ENCODE results near the gene TNIK. TPM values are rescaled to one million over a fixed set of nuclear protein-coding genes. Genes with fewer than 3 reads are reported as not detected.

Gene TNIK
- total and polyA plus RNA-seq, 4 donors, result 3.7 to 9.8 (median 5.2) TPM

DNA sequence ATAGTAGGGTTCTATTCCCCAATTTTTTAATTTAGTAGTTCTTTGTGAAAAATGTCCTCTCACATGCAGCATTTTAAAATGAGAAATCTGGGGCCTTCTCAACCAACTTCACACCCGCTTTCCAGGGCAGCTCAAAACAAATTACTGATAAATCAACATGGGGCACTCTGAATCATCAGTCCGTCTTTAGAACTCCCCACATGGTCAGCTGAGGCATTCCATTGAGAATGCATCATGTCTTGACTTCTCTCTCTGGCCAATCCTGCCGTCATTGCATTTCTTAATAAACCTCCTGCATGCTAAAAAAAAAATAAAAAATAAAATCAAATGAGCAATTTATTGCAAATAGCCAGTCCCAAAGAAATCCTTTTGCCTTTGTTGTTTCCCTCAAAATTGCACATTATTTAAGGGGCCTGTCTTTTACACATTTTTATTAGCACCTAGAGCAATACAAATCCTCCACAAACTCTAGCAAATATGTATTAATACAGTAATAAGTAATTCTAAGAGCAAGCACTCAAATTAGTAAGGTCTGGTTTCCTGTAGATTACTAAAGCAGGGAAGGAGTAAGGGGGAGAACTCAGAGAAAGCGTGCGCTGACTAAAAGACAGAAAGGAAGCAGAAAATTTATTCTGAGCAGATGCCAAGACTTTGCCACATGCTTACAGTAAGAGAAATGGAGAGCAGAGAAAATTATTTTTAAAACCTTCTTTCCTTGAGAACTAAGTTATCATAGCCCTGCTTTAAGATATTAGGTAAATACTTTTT lies 175.7 kb downstream of the TNIK start:
- no peak overlapping the region for H3K9ac ChIP-seq (ENCODE audit: low read depth in 1 of 2, low read length in 2 of 2)
- peaks cover 3 to 13% (median 7%) of the 10 kb centered on the region in 4 donors for H3K4me1 ChIP-seq (ENCODE audit: control insufficient read depth in 4 of 4, insufficient read depth in 4 of 4, low read length in 3 of 4)
- no peak overlapping the region for H3K27ac ChIP-seq (ENCODE audit: low read depth in 1 of 2, low read length in 2 of 2)
- TF ChIP-seq SP1 (IDR thresholded peaks at IDR 0.05), result no peak
- TF ChIP-seq TAF1 (conservative IDR thresholded peaks at IDR 0.05), result no peak
- no peak for TF ChIP-seq JUND (IDR thresholded peaks at IDR 0.05)
- no peak for TF ChIP-seq YY1 (IDR thresholded peaks at IDR 0.05)
- no peak for TF ChIP-seq RAD21 (IDR thresholded peaks at IDR 0.05)
- TF ChIP-seq, protein P1, sequence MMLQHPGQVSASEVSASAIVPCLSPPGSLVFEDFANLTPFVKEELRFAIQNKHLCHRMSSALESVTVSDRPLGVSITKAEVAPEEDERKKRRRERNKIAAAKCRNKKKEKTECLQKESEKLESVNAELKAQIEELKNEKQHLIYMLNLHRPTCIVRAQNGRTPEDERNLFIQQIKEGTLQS (IDR thresholded peaks at IDR 0.05), result no peak
- no peak for TF ChIP-seq NR2F2 (IDR thresholded peaks at IDR 0.05)
- TF ChIP-seq FOXA1 (IDR thresholded peaks at IDR 0.05), result no peak
- TF ChIP-seq, protein P2, sequence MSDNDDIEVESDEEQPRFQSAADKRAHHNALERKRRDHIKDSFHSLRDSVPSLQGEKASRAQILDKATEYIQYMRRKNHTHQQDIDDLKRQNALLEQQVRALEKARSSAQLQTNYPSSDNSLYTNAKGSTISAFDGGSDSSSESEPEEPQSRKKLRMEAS (IDR thresholded peaks at IDR 0.05), result no peak
- WGBS, result 76% methylated on average over 5 of the region's 5 CpGs
- H3K27me3 ChIP-seq (ENCODE audit: control insufficient read depth in 4 of 4, insufficient read depth in 4 of 4, low read length in 3 of 4), result no peaks in the 10 kb centered on the region
- H3K36me3 ChIP-seq (ENCODE audit: control insufficient read depth in 4 of 4, insufficient read depth in 3 of 4, low read depth in 1 of 4, low read length in 3 of 4), result no peaks in the 10 kb centered on the region
- H3K9me3 ChIP-seq (ENCODE audit: control insufficient read depth in 4 of 4, low read length in 3 of 4), result no peaks in the 10 kb centered on the region
- no peak for DNase-seq (ENCODE audit: low spot score)
- no peak overlapping the region for H3K4me3 ChIP-seq (ENCODE audit: low read depth in 1 of 3, low read length in 3 of 3)

DNA sequence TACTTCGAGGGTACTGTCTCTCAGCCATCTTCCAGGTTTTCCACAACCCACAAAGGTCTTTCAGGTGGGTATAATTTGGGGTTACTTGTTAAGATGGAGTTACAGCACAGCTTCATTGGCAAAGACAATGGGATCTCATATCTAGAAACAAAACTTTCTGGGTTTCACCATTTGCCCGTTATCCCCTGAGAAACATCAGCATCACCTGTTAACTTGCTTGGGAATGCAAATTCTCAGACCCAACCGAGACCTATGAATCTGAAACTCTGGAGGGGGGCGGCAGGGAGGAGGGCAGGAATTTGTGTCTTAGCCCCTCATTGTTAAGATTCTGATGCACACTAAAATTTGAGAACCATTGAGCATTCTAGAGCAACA lies 176.4 kb downstream of the TNIK start:
- no peak for DNase-seq (ENCODE audit: low spot score)
- no peak overlapping the region for H3K27ac ChIP-seq (ENCODE audit: low read depth in 1 of 2, low read length in 2 of 2)
- peaks cover 4 to 16% (median 9%) of the 10 kb centered on the region in 4 donors for H3K4me1 ChIP-seq (ENCODE audit: control insufficient read depth in 4 of 4, insufficient read depth in 4 of 4, low read length in 3 of 4)
- no peak for TF ChIP-seq FOXA2 (IDR thresholded peaks at IDR 0.05)
- no peak for TF ChIP-seq RAD21 (IDR thresholded peaks at IDR 0.05)
- TF ChIP-seq, protein P3, sequence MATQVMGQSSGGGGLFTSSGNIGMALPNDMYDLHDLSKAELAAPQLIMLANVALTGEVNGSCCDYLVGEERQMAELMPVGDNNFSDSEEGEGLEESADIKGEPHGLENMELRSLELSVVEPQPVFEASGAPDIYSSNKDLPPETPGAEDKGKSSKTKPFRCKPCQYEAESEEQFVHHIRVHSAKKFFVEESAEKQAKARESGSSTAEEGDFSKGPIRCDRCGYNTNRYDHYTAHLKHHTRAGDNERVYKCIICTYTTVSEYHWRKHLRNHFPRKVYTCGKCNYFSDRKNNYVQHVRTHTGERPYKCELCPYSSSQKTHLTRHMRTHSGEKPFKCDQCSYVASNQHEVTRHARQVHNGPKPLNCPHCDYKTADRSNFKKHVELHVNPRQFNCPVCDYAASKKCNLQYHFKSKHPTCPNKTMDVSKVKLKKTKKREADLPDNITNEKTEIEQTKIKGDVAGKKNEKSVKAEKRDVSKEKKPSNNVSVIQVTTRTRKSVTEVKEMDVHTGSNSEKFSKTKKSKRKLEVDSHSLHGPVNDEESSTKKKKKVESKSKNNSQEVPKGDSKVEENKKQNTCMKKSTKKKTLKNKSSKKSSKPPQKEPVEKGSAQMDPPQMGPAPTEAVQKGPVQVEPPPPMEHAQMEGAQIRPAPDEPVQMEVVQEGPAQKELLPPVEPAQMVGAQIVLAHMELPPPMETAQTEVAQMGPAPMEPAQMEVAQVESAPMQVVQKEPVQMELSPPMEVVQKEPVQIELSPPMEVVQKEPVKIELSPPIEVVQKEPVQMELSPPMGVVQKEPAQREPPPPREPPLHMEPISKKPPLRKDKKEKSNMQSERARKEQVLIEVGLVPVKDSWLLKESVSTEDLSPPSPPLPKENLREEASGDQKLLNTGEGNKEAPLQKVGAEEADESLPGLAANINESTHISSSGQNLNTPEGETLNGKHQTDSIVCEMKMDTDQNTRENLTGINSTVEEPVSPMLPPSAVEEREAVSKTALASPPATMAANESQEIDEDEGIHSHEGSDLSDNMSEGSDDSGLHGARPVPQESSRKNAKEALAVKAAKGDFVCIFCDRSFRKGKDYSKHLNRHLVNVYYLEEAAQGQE (IDR thresholded peaks at IDR 0.05), result no peak
- TF ChIP-seq JUND (IDR thresholded peaks at IDR 0.05), result no peak
- TF ChIP-seq HNF4A (conservative IDR thresholded peaks at IDR 0.05), result no peak
- no peak for TF ChIP-seq YY1 (IDR thresholded peaks at IDR 0.05)
- TF ChIP-seq EGR1 (IDR thresholded peaks at IDR 0.05; ENCODE audit: low read depth in 2 of 2), result no peak
- TF ChIP-seq, protein P4, sequence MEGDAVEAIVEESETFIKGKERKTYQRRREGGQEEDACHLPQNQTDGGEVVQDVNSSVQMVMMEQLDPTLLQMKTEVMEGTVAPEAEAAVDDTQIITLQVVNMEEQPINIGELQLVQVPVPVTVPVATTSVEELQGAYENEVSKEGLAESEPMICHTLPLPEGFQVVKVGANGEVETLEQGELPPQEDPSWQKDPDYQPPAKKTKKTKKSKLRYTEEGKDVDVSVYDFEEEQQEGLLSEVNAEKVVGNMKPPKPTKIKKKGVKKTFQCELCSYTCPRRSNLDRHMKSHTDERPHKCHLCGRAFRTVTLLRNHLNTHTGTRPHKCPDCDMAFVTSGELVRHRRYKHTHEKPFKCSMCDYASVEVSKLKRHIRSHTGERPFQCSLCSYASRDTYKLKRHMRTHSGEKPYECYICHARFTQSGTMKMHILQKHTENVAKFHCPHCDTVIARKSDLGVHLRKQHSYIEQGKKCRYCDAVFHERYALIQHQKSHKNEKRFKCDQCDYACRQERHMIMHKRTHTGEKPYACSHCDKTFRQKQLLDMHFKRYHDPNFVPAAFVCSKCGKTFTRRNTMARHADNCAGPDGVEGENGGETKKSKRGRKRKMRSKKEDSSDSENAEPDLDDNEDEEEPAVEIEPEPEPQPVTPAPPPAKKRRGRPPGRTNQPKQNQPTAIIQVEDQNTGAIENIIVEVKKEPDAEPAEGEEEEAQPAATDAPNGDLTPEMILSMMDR (IDR thresholded peaks at IDR 0.05; ENCODE audit: low read depth, low read length, missing input control), result no peak
- TF ChIP-seq HNF4G (IDR thresholded peaks at IDR 0.05), result no peak
- no peak for TF ChIP-seq GABPA (IDR thresholded peaks at IDR 0.05 in 1 of 2, conservative IDR thresholded peaks at IDR 0.05 in 1 of 2)
- TF ChIP-seq RXRA (IDR thresholded peaks at IDR 0.05), result no peak
- TF ChIP-seq NR2F2 (IDR thresholded peaks at IDR 0.05), result no peak
- no peaks in the 10 kb centered on the region for H3K27me3 ChIP-seq (ENCODE audit: control insufficient read depth in 4 of 4, insufficient read depth in 4 of 4, low read length in 3 of 4)
- H3K4me3 ChIP-seq (ENCODE audit: low read depth in 1 of 3, low read length in 3 of 3), result no peak overlapping the region
- no peaks in the 10 kb centered on the region for H3K36me3 ChIP-seq (ENCODE audit: control insufficient read depth in 4 of 4, insufficient read depth in 3 of 4, low read depth in 1 of 4, low read length in 3 of 4)
- no peak overlapping the region for H3K9ac ChIP-seq (ENCODE audit: low read depth in 1 of 2, low read length in 2 of 2)
- H3K9me3 ChIP-seq (ENCODE audit: control insufficient read depth in 4 of 4, low read length in 3 of 4), result no peaks in the 10 kb centered on the region
- WGBS, result 94% methylated on average over 4 of the region's 4 CpGs
